ENCODE data around the gene CPT1B.

- TF ChIP-seq GATA2 (IDR thresholded peaks at IDR 0.05; ENCODE audit: low read depth, low read length) (no peak), GATA3 (IDR thresholded peaks at IDR 0.05; ENCODE audit: low read depth, low read length) (no peak)
Measured at GRCh38 chr22:50528682-50529415, 49.4 kb downstream of the CPT1B start.

Measured in SH-SY5Y (cell line).